HG03565 (cell line): ENCODE measurements around the gene DNAJC5.
"Not testable (repeated sequence)": the region's sequence is repeated elsewhere in the genome, so short reads cannot be mapped to it uniquely, and the experiment has no call there.

Experiments used
- ATAC-seq: cut with Tn5 transposase; IDR thresholded peaks from one replicate; pipeline ENCODE4 v1.9.1; 2021; ENCODE audit warnings: mild to moderate bottlenecking, moderate library complexity; ENCODE audit not compliant: unreplicated experiment

The DNAJC5 gene

GRCh38 chr20:63861365-63861934, 33.5 kb upstream of the DNAJC5 start, which contains the start of gene ABHD16B:
Gene ABHD16B, plus strand, starts transcription at chr20:63861498. Its CDS starts 43 bp downstream, at chr20:63861541.
- no peak for ATAC-seq

DNA sequence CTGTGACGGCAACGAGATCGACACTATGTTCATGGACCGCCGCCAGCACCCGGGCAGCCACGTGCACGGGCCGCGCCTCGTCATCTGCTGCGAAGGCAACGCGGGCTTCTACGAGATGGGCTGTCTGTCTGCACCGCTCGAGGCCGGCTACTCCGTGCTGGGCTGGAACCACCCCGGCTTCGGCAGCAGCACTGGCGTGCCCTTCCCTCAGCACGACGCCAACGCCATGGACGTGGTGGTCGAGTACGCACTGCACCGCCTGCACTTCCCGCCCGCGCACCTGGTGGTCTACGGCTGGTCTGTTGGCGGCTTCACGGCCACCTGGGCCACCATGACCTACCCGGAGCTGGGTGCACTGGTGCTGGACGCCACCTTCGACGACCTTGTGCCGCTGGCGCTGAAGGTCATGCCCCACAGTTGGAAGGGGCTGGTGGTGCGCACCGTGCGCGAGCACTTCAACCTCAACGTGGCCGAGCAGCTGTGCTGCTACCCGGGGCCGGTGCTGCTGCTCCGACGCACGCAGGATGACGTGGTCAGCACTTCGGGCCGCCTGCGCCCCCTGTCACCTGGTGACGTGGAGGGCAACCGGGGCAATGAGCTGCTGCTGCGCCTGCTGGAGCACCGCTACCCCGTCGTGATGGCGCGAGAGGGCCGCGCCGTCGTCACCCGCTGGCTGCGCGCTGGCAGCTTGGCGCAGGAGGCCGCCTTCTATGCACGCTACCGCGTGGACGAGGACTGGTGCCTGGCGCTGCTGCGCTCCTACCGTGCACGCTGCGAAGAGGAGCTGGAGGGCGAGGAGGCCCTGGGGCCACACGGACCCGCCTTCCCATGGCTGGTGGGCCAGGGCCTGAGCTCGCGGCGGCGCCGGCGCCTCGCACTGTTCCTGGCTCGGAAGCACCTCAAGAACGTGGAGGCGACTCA, 32.7 kb upstream of the DNAJC5 start:
- no peak for ATAC-seq

DNA sequence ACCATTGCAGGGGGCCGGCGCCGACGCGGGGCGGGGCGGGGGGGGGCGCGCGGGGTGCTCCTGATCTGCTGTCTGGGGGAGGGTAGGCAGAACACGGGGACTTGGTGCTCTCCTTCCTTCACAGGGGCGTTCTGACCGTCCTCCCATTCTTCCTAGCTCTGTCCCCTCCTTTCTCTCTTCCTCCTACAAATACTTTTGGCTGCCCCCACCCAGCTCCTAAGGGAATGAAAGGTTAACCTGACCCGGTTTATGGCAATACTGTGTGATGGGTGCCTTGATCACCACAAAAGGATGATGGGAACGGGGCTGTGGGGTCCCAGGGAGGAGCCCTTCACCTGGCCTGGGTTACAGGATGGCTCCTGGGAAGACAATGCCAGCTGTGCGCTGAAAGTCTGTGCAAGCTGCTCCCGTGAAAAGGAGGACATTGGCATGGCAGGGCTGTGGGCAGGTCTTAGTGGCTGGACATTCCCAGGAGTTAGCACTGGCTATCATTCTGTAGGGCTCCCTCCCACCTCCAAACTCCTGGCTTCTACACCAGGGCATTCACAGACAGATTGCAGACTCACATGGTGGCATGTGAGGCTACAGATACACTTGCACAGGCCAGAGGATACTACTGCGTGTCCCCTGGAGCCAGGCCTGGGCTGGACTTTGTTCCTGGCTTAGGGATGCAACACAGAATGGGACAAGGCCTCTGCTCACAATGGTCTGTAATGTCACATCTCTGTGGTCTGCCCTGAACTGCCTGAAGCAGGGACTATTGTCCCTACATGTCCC, 31.7 kb upstream of the DNAJC5 start:
- ATAC-seq: no peak

- ATAC-seq: peak; percentile 64
Measured at GRCh38 chr20:63863798-63864544, 31.0 kb upstream of the DNAJC5 start.

DNA sequence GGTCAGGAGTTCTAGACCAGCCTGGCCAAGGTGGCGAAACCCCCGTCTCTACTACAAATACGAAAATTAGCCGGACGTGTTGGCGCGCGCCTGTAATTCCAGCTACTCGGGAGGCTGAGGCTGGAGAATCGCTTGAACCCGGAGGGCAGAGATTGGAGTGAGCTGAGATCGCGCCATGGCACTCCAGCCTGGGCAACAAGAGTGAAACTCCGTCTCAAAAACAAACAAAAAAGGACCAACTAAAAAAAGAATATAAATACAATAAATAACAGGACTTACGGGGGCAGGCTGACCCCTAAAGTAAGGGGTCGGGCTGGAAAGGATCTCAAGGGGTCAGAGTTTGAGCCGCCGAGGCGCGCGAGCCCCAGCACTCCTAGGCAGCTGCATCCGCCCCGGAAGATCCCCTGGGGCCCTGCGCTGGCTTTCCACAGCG, 30.4 kb upstream of the DNAJC5 start:
- ATAC-seq: no peak

GRCh38 chr20:63864978-63865640, 29.8 kb upstream of the DNAJC5 start, which contains the start of gene TPD52L2:
Gene TPD52L2, plus strand, starts transcription at chr20:63865270. Its CDS starts 96 bp downstream, at chr20:63865366.
- ATAC-seq: peak; percentile 60

DNA sequence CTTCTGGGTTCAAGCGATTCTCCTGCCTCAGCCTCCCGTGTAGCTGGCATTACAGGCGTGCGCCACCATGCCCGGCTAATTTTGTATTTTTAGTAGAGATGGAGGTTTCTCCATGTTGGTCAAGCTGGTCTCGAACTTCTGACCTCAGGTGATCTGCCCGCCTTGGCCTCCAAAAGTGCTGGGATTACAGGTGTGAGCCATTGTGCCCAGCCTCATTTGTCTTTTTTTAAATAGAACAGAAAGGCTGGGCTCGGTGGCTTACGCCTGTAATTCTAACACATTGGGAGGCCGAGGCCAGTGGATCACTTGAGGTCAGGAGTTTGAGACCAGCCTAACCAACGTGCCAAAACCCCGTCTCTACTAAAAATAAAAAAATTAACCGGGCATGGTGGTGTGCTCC, 27.9 kb upstream of the DNAJC5 start:
- ATAC-seq: not testable (repeated sequence)

- no peak for ATAC-seq
Measured at GRCh38 chr20:63868264-63868663, 26.7 kb upstream of the DNAJC5 start.

DNA sequence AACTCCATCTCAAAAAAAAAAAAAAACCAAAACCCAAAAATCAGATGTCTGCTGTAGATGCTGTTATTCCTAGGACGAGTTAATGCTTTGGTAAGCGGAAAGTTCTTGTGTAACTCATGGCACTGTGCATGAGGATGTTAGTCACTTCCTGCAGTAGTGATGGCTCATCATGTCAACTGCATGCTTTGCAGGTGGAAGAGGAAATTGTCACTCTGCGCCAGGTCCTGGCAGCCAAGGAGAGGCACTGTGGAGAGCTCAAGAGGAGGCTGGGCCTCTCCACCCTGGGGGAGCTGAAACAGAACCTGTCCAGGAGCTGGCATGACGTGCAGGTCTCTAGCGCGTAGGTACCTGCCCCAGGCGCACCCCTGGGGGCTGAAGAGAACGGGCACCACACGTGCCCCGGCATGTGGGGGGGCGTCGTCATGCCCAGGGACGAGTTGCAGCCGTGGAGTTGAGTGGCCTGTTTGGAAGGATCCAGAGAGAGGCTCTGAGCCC, 21.4 kb upstream of the DNAJC5 start:
- no peak for ATAC-seq

GRCh38 chr20:63874241-63874640, 20.7 kb upstream of the DNAJC5 start:
- not testable (repeated sequence) for ATAC-seq

DNA sequence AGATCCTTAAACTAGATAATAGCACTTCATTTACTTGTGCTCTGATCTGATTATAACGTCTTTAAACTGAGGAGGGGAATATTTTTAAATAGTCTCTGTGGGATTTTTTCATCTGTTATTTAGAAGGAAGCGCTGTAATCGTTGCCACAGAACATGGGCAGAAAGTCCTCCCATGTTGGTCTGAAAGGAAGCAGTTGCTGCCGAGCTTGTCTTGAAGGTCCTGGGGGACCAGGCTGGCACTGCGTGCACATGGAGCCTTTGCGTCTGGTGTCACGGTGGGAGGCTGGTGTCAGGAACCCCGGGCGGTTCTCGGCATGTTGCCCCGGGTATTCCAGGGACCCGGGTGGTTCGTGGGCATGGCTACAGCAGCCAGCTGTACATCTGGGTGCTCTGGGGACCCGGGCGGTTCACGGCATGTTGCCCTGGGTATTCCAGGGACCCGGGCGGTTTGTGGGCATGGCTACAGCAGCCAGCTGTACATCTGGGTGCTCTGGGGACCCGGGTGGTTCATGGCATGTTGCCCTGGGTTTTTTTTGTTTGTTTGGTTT, 18.4 kb upstream of the DNAJC5 start:
- no peak for ATAC-seq

DNA sequence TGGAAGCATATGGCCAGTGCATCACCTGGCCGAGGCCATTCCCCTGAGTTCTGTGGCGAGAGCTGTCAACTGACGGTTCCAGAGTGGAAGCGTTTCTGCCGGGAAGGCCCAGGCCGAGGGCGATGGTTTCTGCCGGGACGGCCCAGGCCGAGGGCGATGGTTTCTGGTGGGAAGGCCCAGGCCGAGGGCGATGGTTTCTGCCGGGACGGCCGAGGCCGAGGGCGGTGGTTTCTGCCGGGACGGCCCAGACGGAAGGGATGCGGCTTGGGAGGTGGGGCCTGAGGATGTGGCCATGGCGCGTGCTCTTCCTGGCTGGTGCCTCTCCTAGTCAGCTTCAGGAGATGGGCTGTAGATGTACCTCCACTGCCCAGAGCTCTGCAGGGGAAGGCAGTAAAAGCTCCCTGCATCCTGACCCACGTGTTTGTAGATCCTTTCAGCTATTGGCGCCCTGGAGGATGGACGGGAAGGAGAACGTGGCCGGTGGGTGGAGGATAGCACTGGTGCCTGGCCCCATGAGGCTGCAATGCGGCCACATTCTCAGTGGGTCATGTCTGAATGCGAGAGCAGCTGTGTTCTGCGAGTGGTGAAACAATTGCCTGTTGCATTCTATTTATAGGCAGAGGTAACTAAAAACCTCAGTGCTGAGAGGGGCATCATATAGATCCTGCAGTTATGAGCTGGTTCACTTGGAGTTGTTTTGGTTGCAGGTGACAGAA, 17.0 kb upstream of the DNAJC5 start:
- ATAC-seq: no peak

GRCh38 chr20:63878899-63879663, 15.8 kb upstream of the DNAJC5 start:
- ATAC-seq: no peak

GRCh38 chr20:63880901-63881300, 14.0 kb upstream of the DNAJC5 start:
- not testable (repeated sequence) for ATAC-seq

DNA sequence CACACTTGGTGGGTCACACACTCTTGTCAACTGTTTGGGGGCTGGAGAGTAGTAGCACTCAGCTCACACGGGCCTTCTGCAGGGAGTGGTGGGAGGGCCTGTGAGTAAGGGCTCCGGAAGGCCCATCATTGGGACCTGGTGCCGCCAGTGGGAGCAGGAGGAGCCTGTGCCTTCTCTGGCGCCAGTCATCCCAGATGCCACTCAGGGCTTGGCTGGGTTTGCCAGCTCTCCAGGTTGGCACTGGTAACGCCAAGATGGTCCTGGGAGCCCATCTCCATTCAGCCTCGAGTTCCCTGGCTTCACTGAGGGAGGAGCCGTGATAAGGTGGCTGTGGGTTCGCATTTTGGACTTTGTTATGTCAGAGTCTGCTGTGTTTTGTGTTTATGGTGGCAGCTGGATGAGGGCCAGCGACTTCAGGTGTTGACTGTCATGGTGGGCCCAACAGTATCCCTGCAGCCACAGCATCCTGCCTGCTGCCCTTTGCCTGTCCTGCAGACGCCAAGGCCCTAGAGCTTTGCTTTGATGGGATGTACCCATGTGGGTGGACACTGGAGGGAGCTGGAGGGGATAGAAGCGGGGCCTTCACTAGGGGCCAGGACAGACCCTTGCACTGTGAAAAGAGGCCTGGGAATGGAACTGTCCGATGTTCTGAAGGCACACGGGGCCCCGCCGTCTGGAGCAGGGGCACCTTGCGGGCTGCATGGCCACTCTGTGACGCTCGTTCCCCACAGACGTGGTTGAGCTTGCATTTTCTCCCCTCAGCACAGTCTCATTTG, 13.3 kb upstream of the DNAJC5 start:
- ATAC-seq: no peak

DNA sequence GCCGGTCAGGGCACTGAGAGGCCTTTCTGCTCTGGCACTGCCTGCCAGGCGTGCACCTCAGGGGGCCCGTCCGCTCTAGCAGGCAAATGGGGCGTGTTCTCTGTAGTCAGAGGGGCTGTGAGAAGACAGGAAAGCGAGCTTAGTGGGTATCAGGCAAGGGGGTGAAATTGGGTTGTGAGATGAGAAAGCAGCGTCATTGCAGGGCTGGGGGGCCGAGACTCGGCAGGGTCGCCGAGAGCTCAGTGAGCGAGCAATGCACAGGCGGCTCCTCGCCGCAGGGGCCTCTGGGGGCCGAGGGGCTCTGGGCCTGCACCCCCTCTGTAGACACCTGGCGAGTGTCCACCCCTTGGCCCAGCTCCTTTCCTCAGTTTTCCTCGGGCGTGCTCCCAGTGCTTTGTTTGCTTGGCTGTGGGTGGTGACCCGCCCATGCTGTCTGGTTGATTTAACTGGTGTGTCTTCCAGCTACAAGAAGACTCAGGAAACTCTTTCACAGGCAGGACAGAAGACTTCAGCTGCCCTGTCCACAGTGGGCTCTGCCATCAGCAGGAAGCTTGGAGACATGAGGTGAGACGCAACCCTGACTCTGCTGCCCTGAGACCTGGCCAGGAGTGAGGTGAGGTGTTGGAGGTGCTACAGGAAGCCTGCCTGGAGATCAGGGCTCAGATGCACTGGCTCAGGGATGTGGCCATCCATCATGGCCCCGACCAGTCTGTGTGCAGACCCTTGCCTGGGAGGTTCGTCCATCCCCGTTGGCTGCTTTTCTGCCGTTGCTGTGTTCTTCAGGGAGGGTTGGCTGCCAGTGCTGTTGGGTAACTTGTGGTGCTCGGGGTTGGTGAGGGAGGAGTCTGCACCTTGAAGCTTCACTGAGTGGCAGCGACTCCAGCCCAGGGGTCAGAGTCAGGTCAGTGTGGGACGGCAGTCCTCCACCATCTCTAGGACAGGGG, 12.4 kb upstream of the DNAJC5 start:
- no peak for ATAC-seq
